Keratinocyte (primary cell): ENCODE results near the gene RALGPS1. TPM values are rescaled to one million over a fixed set of nuclear protein-coding genes. Genes with fewer than 3 reads are reported as not detected.

Experiments used
- DNase-seq: peaks from one replicate; pipeline ENCODE4 v3.0.0-alpha.2; 2011; ENCODE audit warnings: low read depth, missing footprints, low spot score
- FAIRE-seq: peaks from 2 replicates; lab custom pipeline; 2011; peaks lifted over from hg19 to GRCh38; lab: Jason Lieb, UNC
- H2AFZ ChIP-seq: 2 replicates; pipeline ENCODE4 v1.6.0; 2012; ENCODE audit warnings: low read length, control low read depth, inconsistent platforms; ENCODE audit not compliant: control insufficient read depth
- H3K27ac ChIP-seq: 2 replicates; pipeline ENCODE4 v1.5.1; 2011; ENCODE audit warnings: low read length; ENCODE audit not compliant: control insufficient read depth, insufficient read depth
- H3K27me3 ChIP-seq: 3 replicates; pipeline ENCODE4 v1.6.0; 2011; ENCODE audit warnings: low read length; ENCODE audit not compliant: control insufficient read depth, insufficient read depth; ENCODE audit errors: extremely low read depth
- H3K36me3 ChIP-seq, 2 experiments: 2 replicates in 1 of 2; 3 replicates in 1 of 2; pipeline ENCODE4 v1.5.1; 2011; ENCODE audit warnings: low read length in 2 of 2, mild to moderate bottlenecking in 1 of 2; ENCODE audit not compliant: control insufficient read depth in 2 of 2, insufficient read depth in 2 of 2; ENCODE audit errors: extremely low read depth in 1 of 2
- H3K4me1 ChIP-seq: 3 replicates; pipeline ENCODE4 v1.5.1; 2011; ENCODE audit warnings: low read length; ENCODE audit not compliant: control insufficient read depth, insufficient read depth; ENCODE audit errors: extremely low read depth
- H3K4me2 ChIP-seq: 3 replicates; pipeline ENCODE4 v1.6.0; 2011; ENCODE audit warnings: low read depth, low read length; ENCODE audit not compliant: control insufficient read depth, insufficient read depth; ENCODE audit errors: extremely low read depth
- H3K4me3 ChIP-seq, 3 experiments: fragments of 200-600 bp in 1 of 3; sonication (generic) in 1 of 3; 2 replicates in 2 of 3; 3 replicates in 1 of 3; pipeline ENCODE4 v1.5.1; 2011 to 2016; ENCODE audit warnings: low read length in 3 of 3, mild to moderate bottlenecking in 3 of 3, control low read depth in 2 of 3, inconsistent platforms in 1 of 3, low read depth in 1 of 3, mixed read lengths in 1 of 3, mixed run types in 1 of 3, moderate library complexity in 1 of 3; ENCODE audit not compliant: control insufficient read depth in 2 of 3, insufficient read depth in 2 of 3; ENCODE audit errors: extremely low read depth in 1 of 3
- H3K79me2 ChIP-seq: 2 replicates; pipeline ENCODE4 v1.6.0; 2012; ENCODE audit warnings: low read length; ENCODE audit not compliant: control insufficient read depth, insufficient read depth
- H3K9ac ChIP-seq: 3 replicates; pipeline ENCODE4 v1.6.0; 2011; ENCODE audit warnings: low read length; ENCODE audit not compliant: control insufficient read depth, insufficient read depth; ENCODE audit errors: extremely low read depth
- H3K9me1 ChIP-seq: 3 replicates; pipeline ENCODE4 v1.6.0; 2011; ENCODE audit warnings: low read length; ENCODE audit not compliant: control insufficient read depth, insufficient read depth; ENCODE audit errors: extremely low read depth
- H3K9me3 ChIP-seq: 2 replicates; pipeline ENCODE4 v1.5.1; 2012; ENCODE audit warnings: low read depth, low read length; ENCODE audit not compliant: control insufficient read depth
- H4K20me1 ChIP-seq: 3 replicates; pipeline ENCODE4 v1.6.0; 2011; ENCODE audit warnings: low read length; ENCODE audit not compliant: control insufficient read depth, insufficient read depth; ENCODE audit errors: extremely low read depth
- CTCF ChIP-seq, 3 experiments: IDR thresholded peaks in 1 of 3; conservative IDR thresholded peaks in 1 of 3; optimal IDR thresholded peaks in 1 of 3; 2 replicates in 2 of 3; 3 replicates in 1 of 3; pipeline versions ENCODE3 to v1.5.1; 2011; ENCODE audit warnings: low read length in 3 of 3, mild to moderate bottlenecking in 3 of 3, moderate library complexity in 2 of 3, control low read depth in 1 of 3, inconsistent platforms in 1 of 3; ENCODE audit not compliant: insufficient read depth in 2 of 3; ENCODE audit errors: extremely low read depth in 1 of 3
- EZH2 ChIP-seq: IDR thresholded peaks from one replicate; pipeline ENCODE4 v1.6.1; 2012; ENCODE audit warnings: inconsistent platforms, mild to moderate bottlenecking, low read length, moderate library complexity
- dilution Hi-C: fragments of 300-500 bp; cut with MboI; formaldehyde crosslinking; loops from one replicate; pipeline ENCODE4 v1.7.0; 2020; ENCODE audit warnings: low sequenced_read_pairs; ENCODE audit not compliant: extremely low pct_ligation_motif_present
- polyA plus RNA-seq, 5 experiments: library from polyadenylated mRNA; depleted of rRNA in 3 of 5; stranded (reverse) in 3 of 5; stranded (forward) in 1 of 5; unstranded in 1 of 5; fragments of >200 nt; gene quantifications; 1 replicate in 1 of 5; 2 replicates in 3 of 5; 3 replicates in 1 of 5; pipeline versions ENCODE4 v1.2.1 to v1.2.3, GENCODE V29; 2011 to 2012; ENCODE audit warnings: missing spikeins in 2 of 5, low read depth in 1 of 5, low replicate concordance in 1 of 5

RALGPS1 gene
- polyA plus RNA-seq, 1 donor (not counting 4 experiments of a cell fraction or from before 2014, with no cell fraction given), result 0.56 TPM

GRCh38 chr9:126955811-126956210, 41.2 kb downstream of the RALGPS1 start:
- Histone ChIP-seq H3K79me2 (no peaks in the 10 kb centered on the region), H3K27me3 (no peaks in the 10 kb centered on the region), H3K27ac (no peak overlapping the region), H3K4me1 (peaks cover 19% of the 10 kb centered on the region), H3K36me3 (no peaks in the 10 kb centered on the region), H4K20me1 (no peaks in the 10 kb centered on the region), H3K9me1 (no peaks in the 10 kb centered on the region), H3K4me2 (no peak overlapping the region), H3K9ac (no peak overlapping the region), H3K4me3 (no peak overlapping the region), H3K9me3 (no peaks in the 10 kb centered on the region), H2AFZ (no peak overlapping the region)
- dilution Hi-C loops, result no loop called here
- TF ChIP-seq CTCF (optimal IDR thresholded peaks at IDR 0.05 in 1 of 3, IDR thresholded peaks at IDR 0.05 in 1 of 3, conservative IDR thresholded peaks at IDR 0.05 in 1 of 3; ENCODE audit: extremely low read depth in 1 of 3, insufficient read depth in 2 of 3, low read length in 3 of 3), result no peak
- TF ChIP-seq EZH2, result no peak
- FAIRE-seq (no peak), DNase-seq (no peak)

- no peaks in the 10 kb centered on the region for H4K20me1 ChIP-seq
- no peaks in the 10 kb centered on the region for H3K9me3 ChIP-seq
- no peaks in the 10 kb centered on the region for H3K27me3 ChIP-seq
- H3K79me2 ChIP-seq, result no peaks in the 10 kb centered on the region
- peaks cover 19% of the 10 kb centered on the region for H3K4me1 ChIP-seq
- H3K9ac ChIP-seq, result peak overlapping the region; percentile 39
- no peak overlapping the region for H3K4me3 ChIP-seq
- H3K27ac ChIP-seq, result peak overlapping the region; percentile 72
- FAIRE-seq (no peak), DNase-seq (peak; percentile 44)
- dilution Hi-C loops, result no loop called here
- H3K4me2 ChIP-seq, result peak overlapping the region; percentile 72
- H3K36me3 ChIP-seq, result no peaks in the 10 kb centered on the region
- H3K9me1 ChIP-seq, result no peaks in the 10 kb centered on the region
- H2AFZ ChIP-seq, result peak overlapping the region; percentile 32
- TF ChIP-seq CTCF (optimal IDR thresholded peaks at IDR 0.05 in 1 of 3, IDR thresholded peaks at IDR 0.05 in 1 of 3, conservative IDR thresholded peaks at IDR 0.05 in 1 of 3; ENCODE audit: extremely low read depth in 1 of 3, insufficient read depth in 2 of 3, low read length in 3 of 3) (no peak), EZH2 (no peak)
Measured at GRCh38 chr9:126956917-126957686, 42.5 kb downstream of the RALGPS1 start.
